ENCODE measurements around the gene TPRA1.

DNA sequence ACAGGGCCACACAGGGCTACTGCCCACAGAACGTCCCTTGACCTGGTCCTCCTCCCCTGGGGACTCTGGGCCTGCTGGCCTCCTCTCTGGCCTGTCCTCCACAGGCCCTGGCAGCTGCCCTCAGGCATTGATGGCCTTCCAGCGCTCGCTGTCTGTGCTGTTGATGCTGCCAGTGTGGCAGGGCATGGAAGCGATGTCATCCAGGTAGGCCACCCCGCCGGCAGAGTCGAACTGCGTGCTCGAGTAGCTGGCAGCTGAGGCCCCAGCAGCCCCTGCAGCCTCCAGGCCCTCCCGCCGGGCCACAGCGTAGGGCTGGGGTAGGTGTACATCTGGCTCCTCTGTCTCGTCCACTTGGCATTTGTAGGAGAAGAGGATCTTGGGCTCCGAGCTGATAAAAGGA is 17.1 kb downstream of the TPRA1 start:
- TF ChIP-seq CREB1 (CRISPR knock-in tag; IDR thresholded peaks at IDR 0.05; ENCODE audit: low read depth) (no peak), EZH2phosphoT487 (IDR thresholded peaks at IDR 0.05; ENCODE audit: unreplicated experiment) (no peak), EZH2 (IDR thresholded peaks at IDR 0.05; ENCODE audit: low read depth, unreplicated experiment) (no peak), POLR2AphosphoS5 (IDR thresholded peaks at IDR 0.05; ENCODE audit: low read depth) (no peak), JUNB (IDR thresholded peaks at IDR 0.05; ENCODE audit: unreplicated experiment) (no peak), NANOG (IDR thresholded peaks at IDR 0.05; ENCODE audit: borderline replicate concordance) (no peak), ZNF331 (CRISPR knock-in tag; IDR thresholded peaks at IDR 0.05; ENCODE audit: low read depth) (no peak), ZNF114 (CRISPR knock-in tag; IDR thresholded peaks at IDR 0.05) (no peak), STAT1 (IDR thresholded peaks at IDR 0.05; ENCODE audit: unreplicated experiment) (no peak)
- TF ChIP-seq, protein P1, sequence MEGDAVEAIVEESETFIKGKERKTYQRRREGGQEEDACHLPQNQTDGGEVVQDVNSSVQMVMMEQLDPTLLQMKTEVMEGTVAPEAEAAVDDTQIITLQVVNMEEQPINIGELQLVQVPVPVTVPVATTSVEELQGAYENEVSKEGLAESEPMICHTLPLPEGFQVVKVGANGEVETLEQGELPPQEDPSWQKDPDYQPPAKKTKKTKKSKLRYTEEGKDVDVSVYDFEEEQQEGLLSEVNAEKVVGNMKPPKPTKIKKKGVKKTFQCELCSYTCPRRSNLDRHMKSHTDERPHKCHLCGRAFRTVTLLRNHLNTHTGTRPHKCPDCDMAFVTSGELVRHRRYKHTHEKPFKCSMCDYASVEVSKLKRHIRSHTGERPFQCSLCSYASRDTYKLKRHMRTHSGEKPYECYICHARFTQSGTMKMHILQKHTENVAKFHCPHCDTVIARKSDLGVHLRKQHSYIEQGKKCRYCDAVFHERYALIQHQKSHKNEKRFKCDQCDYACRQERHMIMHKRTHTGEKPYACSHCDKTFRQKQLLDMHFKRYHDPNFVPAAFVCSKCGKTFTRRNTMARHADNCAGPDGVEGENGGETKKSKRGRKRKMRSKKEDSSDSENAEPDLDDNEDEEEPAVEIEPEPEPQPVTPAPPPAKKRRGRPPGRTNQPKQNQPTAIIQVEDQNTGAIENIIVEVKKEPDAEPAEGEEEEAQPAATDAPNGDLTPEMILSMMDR (conservative IDR thresholded peaks at IDR 0.05; ENCODE audit: low read depth in 2 of 2) = no peak
- TF ChIP-seq, protein P2, sequence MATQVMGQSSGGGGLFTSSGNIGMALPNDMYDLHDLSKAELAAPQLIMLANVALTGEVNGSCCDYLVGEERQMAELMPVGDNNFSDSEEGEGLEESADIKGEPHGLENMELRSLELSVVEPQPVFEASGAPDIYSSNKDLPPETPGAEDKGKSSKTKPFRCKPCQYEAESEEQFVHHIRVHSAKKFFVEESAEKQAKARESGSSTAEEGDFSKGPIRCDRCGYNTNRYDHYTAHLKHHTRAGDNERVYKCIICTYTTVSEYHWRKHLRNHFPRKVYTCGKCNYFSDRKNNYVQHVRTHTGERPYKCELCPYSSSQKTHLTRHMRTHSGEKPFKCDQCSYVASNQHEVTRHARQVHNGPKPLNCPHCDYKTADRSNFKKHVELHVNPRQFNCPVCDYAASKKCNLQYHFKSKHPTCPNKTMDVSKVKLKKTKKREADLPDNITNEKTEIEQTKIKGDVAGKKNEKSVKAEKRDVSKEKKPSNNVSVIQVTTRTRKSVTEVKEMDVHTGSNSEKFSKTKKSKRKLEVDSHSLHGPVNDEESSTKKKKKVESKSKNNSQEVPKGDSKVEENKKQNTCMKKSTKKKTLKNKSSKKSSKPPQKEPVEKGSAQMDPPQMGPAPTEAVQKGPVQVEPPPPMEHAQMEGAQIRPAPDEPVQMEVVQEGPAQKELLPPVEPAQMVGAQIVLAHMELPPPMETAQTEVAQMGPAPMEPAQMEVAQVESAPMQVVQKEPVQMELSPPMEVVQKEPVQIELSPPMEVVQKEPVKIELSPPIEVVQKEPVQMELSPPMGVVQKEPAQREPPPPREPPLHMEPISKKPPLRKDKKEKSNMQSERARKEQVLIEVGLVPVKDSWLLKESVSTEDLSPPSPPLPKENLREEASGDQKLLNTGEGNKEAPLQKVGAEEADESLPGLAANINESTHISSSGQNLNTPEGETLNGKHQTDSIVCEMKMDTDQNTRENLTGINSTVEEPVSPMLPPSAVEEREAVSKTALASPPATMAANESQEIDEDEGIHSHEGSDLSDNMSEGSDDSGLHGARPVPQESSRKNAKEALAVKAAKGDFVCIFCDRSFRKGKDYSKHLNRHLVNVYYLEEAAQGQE (IDR thresholded peaks at IDR 0.05; ENCODE audit: unreplicated experiment) = no peak
- TF ChIP-seq, protein P3, sequence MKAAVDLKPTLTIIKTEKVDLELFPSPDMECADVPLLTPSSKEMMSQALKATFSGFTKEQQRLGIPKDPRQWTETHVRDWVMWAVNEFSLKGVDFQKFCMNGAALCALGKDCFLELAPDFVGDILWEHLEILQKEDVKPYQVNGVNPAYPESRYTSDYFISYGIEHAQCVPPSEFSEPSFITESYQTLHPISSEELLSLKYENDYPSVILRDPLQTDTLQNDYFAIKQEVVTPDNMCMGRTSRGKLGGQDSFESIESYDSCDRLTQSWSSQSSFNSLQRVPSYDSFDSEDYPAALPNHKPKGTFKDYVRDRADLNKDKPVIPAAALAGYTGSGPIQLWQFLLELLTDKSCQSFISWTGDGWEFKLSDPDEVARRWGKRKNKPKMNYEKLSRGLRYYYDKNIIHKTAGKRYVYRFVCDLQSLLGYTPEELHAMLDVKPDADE (IDR thresholded peaks at IDR 0.05) = no peak
